SK-N-MC (cell line): ENCODE results near the gene SPACDR.
"Not testable (repeated sequence)": the region's sequence is repeated elsewhere in the genome, so short reads cannot be mapped to it uniquely, and the experiment has no call there.

Experiments used
- DNase-seq: peaks from one replicate; pipeline ENCODE4 v3.0.0-alpha.2; 2011; ENCODE audit warnings: low read depth, low spot score
- H3K27ac ChIP-seq: fragments of 200-600 bp; sonication (generic); 2 replicates; pipeline ENCODE4 v1.5.1; 2016; ENCODE audit warnings: mixed run types
- H3K36me3 ChIP-seq: fragments of 200-600 bp; sonication (generic); 2 replicates; pipeline ENCODE4 v1.6.1; 2017; ENCODE audit warnings: antibody characterized with exemption, low read length, mixed read lengths; ENCODE audit not compliant: insufficient read depth
- H3K4me3 ChIP-seq: fragments of 200-600 bp; sonication (generic); 2 replicates; pipeline ENCODE4 v1.5.1; 2016
- H3K9ac ChIP-seq: fragments of 200-600 bp; sonication (generic); 2 replicates; pipeline ENCODE4 v1.8.0; 2017; ENCODE audit warnings: mixed run types, mixed read lengths; ENCODE audit not compliant: insufficient read length
- H3K9me3 ChIP-seq: fragments of 200-600 bp; sonication (generic); 2 replicates; pipeline ENCODE4 v1.6.1; 2017; ENCODE audit warnings: low read depth, mild to moderate bottlenecking, antibody characterized with exemption, low read length, moderate library complexity, mixed read lengths
- EZH2 ChIP-seq: fragments of 200-600 bp; sonication (generic); IDR thresholded peaks from one replicate; pipeline ENCODE4 v1.6.1; 2017; ENCODE audit warnings: antibody characterized with exemption
- FOXP2 ChIP-seq: optimal IDR thresholded peaks from 2 replicates; pipeline ENCODE3; 2011; ENCODE audit warnings: mild to moderate bottlenecking, moderate library complexity; ENCODE audit not compliant: insufficient read depth; ENCODE audit errors: extremely low read length, control extremely low read depth
- POLR2AphosphoS5 ChIP-seq: IDR thresholded peaks from 2 replicates; pipeline ENCODE4 v1.6.1; 2012; ENCODE audit warnings: mild to moderate bottlenecking, low read depth, low read length, borderline replicate concordance

The SPACDR gene

GRCh38 chr7:100443096-100443840, 20.8 kb downstream of the SPACDR start:
- TF ChIP-seq EZH2 (no peak), FOXP2 (no peak)
- no peaks in the 10 kb centered on the region for H3K9me3 ChIP-seq
- H3K27ac ChIP-seq, result no peak overlapping the region
- H3K9ac ChIP-seq, result no peak overlapping the region
- no peak overlapping the region for H3K4me3 ChIP-seq
- no peak for DNase-seq
- H3K36me3 ChIP-seq, result no peaks in the 10 kb centered on the region

DNA sequence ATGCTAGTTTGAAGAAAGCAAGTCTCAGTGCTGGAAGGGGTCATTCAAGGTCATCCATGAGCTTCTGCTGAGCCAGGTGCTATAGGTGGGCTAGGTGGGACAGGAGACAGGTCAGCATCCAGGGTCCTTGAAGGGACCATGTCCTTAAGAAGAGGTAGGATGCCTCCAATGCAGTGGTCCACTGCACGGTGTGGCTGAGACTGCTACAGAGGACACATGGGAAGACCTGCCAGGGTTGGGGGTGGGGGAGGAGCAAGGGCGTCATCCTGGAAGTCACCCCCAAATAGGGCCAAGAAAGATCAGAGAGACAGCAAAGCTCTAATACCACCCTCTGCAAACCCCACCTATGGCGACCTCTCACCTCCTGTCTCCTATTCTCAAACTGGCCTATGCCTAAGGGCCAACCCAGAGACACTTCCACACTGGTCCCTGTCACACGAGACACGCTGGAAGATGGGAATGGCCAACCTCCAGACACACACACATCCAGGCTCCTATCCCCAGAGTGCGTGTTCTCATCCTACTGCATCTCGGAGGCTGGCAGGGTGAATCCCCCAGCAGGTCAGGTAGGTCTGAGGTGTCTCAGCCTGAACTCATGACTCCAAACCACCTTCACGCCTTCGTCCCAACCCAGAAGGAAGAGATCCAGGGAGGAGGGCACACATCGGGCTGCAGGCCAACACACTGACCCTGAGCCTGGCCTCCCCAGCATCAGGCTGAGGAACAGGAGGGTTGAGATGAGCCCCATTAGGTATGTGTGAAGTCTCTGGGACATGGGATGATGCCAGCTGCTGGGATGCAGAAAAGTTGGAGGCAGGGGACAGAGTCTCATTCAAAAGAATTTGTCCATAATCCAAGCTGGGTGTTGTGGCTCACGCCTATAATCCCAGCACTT, 22.2 kb downstream of the SPACDR start:
- Histone ChIP-seq H3K27ac (no peak overlapping the region), H3K36me3 (no peaks in the 10 kb centered on the region), H3K9ac (no peak overlapping the region), H3K4me3 (no peak overlapping the region), H3K9me3 (no peaks in the 10 kb centered on the region)
- TF ChIP-seq EZH2 (no peak), FOXP2 (no peak), POLR2AphosphoS5 (no peak)
- DNase-seq, result no peak

DNA sequence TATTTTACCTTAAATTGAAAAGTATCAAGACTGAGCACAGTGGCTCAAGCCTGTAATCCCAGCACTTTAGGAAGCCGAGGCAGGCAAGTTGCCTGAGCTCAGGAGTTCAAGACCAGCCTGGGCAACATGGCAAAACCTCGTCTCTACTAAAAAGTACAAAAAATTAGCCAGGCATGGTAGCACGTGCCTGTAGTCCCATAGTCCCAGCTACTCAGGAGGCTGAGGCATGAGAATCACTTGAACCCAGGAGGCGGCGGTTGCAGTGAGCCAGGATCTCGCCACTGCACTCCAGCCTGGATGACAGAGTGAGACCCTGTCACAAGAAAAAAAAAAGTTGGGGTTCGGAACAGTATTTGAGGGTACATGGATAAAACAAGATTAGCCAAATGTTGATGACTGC, 24.8 kb downstream of the SPACDR start:
- DNase-seq, H3K4me3 ChIP-seq, H3K36me3 ChIP-seq, H3K9me3 ChIP-seq, H3K27ac ChIP-seq, H3K9ac ChIP-seq: not testable (repeated sequence)

- H3K9ac ChIP-seq, H3K4me3 ChIP-seq, H3K27ac ChIP-seq: not testable (repeated sequence)
These were observed 25.3 kb downstream of the SPACDR start for GRCh38 chr7:100438731-100439130.

GRCh38 chr7:100438172-100438571, 25.9 kb downstream of the SPACDR start:
- Histone ChIP-seq H3K9ac (peak overlapping the region; percentile 17), H3K4me3 (no peak overlapping the region)
- TF ChIP-seq EZH2 (no peak), FOXP2 (no peak), POLR2AphosphoS5 (no peak)

More at GRCh38 chr7:100438731-100439130, 25.3 kb downstream of the SPACDR start:
- not testable (repeated sequence) for DNase-seq, H3K9me3 ChIP-seq
- H3K36me3 ChIP-seq, result peaks cover 14% of the 10 kb centered on the region

GRCh38 chr7:100437150-100438100, 26.6 kb downstream of the SPACDR start:
- peak overlapping the region; percentile 17 for H3K9ac ChIP-seq
- H3K27ac ChIP-seq, result peak overlapping the region; percentile 64
- peaks cover 27% of the 10 kb centered on the region for H3K36me3 ChIP-seq
- TF ChIP-seq FOXP2 (no peak), POLR2AphosphoS5 (no peak), EZH2 (no peak)
- DNase-seq, result no peak
- no peak overlapping the region; the same call in 1 of the 2 replicates for H3K4me3 ChIP-seq
- H3K9me3 ChIP-seq, result no peaks in the 10 kb centered on the region

More at GRCh38 chr7:100438172-100438571, 25.9 kb downstream of the SPACDR start:
- Histone ChIP-seq H3K36me3 (peaks cover 20% of the 10 kb centered on the region), H3K9me3 (no peaks in the 10 kb centered on the region), H3K27ac (peak overlapping the region; percentile 64)
- no peak for DNase-seq

DNA sequence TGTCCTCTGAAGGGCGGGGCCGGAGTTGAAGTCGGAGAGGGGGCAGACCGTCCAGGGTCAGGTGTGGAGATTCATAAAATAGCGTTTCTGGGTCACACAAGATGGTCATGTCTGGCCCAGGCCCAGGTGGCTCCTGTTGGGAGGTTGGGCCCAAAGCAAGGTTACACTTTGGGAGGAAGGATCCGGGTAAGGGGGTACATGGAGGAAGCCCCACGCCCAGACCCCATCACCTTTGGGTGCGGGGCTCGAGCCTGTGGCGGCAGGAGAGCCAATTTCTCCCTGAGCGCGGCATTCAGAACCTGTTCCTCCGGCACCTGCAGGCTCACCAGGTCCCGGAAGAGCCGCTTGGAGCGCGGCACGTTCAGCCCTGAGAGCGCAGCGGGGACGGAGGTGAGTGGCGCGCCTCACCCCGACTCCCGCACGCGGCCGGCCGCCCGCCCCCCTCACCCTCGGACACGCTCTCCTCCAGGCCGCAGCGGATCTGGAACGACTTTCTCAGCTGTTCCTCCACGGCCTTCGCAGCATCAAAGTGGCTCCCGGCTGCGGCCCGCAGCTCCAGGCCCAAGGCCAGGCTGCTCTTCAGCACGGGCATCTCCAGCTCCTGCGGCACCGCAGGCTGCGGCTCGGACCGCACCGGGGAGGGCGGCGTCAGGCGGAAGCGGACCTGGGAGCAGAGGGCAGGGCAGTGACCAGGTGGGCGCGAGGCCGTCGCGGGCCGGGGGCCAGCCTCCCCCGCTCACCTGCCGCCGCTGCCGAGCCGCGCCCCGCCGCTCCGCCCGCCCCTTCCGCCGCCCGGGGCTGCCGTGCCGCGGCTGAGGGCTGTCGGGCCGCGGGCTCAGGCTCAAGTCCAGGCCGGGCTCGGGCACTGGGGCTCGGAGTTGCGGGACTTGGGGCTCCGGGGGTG, 28.4 kb downstream of the SPACDR start:
- Histone ChIP-seq H3K9me3 (no peaks in the 10 kb centered on the region), H3K36me3 (peaks cover 40% of the 10 kb centered on the region), H3K4me3 (peak overlapping the region; percentile 89), H3K27ac (peak overlapping the region; percentile 75), H3K9ac (peak overlapping the region; percentile 92)
- TF ChIP-seq FOXP2 (no peak), EZH2 (no peak), POLR2AphosphoS5 (peak; percentile 44; the same call in 1 of the 2 replicates)
- no peak for DNase-seq
